Measurements from ENCODE around the gene UNC13B. TPM values are rescaled to one million over a fixed set of nuclear protein-coding genes. Genes with fewer than 3 reads are reported as not detected.

The UNC13B gene
- total RNA-seq, 2 donors from 2014 or later = 20.2 to 29.3 TPM

DNA sequence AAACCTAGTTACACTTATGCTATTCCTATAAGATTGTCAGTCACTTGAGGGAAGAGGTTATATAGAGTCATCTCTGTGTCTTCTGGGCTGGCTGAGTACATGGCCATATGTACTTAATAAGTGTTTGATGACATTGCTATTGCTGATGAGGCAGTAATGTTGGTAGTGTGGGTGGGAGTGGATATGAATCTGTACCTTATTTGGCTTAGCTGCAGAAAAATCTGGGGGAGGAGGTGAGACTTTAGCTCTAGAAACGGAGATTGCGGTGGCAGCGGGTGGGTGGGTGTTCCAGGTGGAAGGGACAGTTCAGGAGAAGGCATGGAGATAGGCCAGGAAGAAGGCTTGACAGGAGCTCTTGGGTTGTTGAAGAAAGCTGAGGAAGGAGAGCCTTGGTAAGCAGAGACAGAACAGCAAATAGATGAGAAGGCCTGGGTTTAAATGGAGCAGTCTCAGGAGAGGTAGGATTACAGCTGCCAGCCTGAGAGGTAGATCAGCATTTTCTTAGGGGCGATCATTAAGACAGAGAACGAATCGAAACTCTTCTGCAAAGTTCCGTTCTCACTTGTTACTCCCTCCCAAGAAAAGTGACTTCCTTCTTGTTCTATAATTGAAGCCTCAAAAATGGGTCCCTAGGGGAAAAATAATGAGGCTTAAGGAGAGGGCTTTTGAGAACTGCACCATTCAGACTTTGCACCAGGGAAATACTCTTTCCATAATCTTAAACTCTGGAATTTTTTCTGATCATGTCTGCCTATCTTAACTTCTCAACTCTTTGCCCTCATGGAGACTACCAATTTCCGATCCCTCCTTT is 160.5 kb downstream of the UNC13B start:
- Histone ChIP-seq H3K4me3 (no peak overlapping the region), H3K4me1 (no peaks in the 10 kb centered on the region), H3K27me3 (no peaks in the 10 kb centered on the region), H3K36me3 (replicated peaks in 1 of 2; ENCODE audit: insufficient read depth in 1 of 2, low read depth in 2 of 2) (no peaks in the 10 kb centered on the region), H3K27ac (no peak overlapping the region), H3K9me3 (no peaks in the 10 kb centered on the region)
- intact Hi-C loops (cut with DNase I) = no loop called here
- no peak for DNase-seq
- WGBS, 2 donors = 82 to 93% methylated on average over 8 of the region's 8 CpGs
- no peak for TF ChIP-seq POLR2A (IDR thresholded peaks at IDR 0.05)
- TF ChIP-seq, protein P1, sequence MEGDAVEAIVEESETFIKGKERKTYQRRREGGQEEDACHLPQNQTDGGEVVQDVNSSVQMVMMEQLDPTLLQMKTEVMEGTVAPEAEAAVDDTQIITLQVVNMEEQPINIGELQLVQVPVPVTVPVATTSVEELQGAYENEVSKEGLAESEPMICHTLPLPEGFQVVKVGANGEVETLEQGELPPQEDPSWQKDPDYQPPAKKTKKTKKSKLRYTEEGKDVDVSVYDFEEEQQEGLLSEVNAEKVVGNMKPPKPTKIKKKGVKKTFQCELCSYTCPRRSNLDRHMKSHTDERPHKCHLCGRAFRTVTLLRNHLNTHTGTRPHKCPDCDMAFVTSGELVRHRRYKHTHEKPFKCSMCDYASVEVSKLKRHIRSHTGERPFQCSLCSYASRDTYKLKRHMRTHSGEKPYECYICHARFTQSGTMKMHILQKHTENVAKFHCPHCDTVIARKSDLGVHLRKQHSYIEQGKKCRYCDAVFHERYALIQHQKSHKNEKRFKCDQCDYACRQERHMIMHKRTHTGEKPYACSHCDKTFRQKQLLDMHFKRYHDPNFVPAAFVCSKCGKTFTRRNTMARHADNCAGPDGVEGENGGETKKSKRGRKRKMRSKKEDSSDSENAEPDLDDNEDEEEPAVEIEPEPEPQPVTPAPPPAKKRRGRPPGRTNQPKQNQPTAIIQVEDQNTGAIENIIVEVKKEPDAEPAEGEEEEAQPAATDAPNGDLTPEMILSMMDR (IDR thresholded peaks at IDR 0.05) = no peak
- no peak for ATAC-seq

DNA sequence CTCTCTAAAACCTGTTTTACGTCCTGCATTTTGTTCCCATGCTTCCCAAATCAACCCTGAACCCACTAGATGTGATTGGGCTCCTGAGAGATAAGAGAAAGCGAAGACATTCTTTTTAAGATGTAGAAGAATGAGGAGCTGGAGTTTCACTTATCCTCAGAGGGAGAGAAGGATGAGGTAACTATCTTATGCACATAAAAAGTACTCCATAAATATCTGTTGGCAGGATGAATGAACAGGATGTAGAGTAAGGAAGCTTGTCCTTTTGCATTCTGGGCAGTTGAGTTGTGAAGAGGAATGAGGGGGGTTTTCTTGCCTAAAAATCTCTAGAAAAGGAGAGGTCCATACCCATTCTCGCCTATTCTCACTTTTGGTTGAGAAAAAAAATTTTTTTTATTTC is 163.2 kb downstream of the UNC13B start:
- Histone ChIP-seq H3K27me3 (no peaks in the 10 kb centered on the region), H3K9me3 (no peaks in the 10 kb centered on the region), H3K4me1 (no peaks in the 10 kb centered on the region), H3K36me3 (replicated peaks in 1 of 2; ENCODE audit: insufficient read depth in 1 of 2, low read depth in 2 of 2) (no peaks in the 10 kb centered on the region), H3K4me3 (no peak overlapping the region), H3K27ac (no peak overlapping the region)
- intact Hi-C loops (cut with DNase I) = no loop called here
- TF ChIP-seq POLR2A (IDR thresholded peaks at IDR 0.05) = no peak
- TF ChIP-seq, protein P1 (IDR thresholded peaks at IDR 0.05) = no peak
- 93 to 94% methylated on average over 3 of the region's 3 CpGs for WGBS, 2 donors
- DNase-seq (no peak), ATAC-seq (no peak)

DNA sequence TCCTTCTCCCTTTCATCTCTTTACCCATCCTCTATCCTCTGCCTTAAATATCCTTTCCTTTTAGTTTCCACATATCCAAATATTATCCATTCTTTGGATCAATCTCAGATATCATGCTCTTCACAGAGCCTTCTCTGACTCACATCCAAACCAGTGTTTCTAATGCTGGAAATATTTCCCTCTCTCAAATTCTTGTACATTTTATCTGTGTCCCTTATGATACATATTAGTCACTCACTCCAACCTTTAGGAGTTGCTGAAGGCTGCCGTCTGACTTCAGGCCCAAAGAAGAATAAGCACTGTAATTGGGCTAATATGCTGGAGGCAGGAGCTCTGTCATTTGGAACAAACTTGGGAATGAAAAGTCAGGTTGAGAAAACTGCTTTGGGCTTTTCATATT is 171.7 kb downstream of the UNC13B start:
- ATAC-seq (no peak), DNase-seq (no peak)
- no peaks in the 10 kb centered on the region for H3K9me3 ChIP-seq
- TF ChIP-seq, protein P1 (IDR thresholded peaks at IDR 0.05) = no peak
- TF ChIP-seq POLR2A (IDR thresholded peaks at IDR 0.05) = no peak
- intact Hi-C loops (cut with DNase I) = no loop called here
- no peaks in the 10 kb centered on the region for H3K27me3 ChIP-seq
- no peak overlapping the region for H3K4me3 ChIP-seq
- no peaks in the 10 kb centered on the region for H3K36me3 ChIP-seq (replicated peaks in 1 of 2; ENCODE audit: insufficient read depth in 1 of 2, low read depth in 2 of 2)
- H3K27ac ChIP-seq = no peak overlapping the region
- WGBS, 2 donors = 93 to 95% methylated on average over 1 of the region's 1 CpG
- H3K4me1 ChIP-seq = no peaks in the 10 kb centered on the region

DNA sequence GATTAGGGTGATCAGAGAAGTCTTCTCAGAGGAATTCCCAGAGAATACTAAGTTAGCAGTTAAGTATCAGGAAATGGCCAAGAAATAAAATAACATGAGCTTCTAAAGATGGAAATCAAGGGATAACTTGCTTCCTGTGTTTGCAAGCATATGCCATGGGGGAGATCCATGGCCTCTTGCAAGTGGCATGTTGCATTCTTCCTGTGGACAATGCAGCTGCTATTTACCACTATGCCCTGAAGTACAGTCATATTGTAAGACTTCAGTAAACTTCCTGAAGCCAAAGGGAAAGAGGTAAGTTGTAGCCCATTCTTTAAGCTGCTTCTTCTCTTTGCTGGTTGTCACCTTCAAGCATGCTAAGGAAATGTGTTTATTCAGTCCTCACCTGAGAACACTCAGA is 173.4 kb downstream of the UNC13B start:
- Histone ChIP-seq H3K4me3 (no peak overlapping the region), H3K27ac (no peak overlapping the region), H3K9me3 (no peaks in the 10 kb centered on the region), H3K36me3 (replicated peaks in 1 of 2; ENCODE audit: insufficient read depth in 1 of 2, low read depth in 2 of 2) (no peaks in the 10 kb centered on the region), H3K4me1 (no peaks in the 10 kb centered on the region), H3K27me3 (no peaks in the 10 kb centered on the region)
- TF ChIP-seq, protein P1 (IDR thresholded peaks at IDR 0.05) = no peak
- TF ChIP-seq POLR2A (IDR thresholded peaks at IDR 0.05) = no peak
- DNase-seq (no peak), ATAC-seq (no peak)
- intact Hi-C loops (cut with DNase I) = no loop called here

DNA sequence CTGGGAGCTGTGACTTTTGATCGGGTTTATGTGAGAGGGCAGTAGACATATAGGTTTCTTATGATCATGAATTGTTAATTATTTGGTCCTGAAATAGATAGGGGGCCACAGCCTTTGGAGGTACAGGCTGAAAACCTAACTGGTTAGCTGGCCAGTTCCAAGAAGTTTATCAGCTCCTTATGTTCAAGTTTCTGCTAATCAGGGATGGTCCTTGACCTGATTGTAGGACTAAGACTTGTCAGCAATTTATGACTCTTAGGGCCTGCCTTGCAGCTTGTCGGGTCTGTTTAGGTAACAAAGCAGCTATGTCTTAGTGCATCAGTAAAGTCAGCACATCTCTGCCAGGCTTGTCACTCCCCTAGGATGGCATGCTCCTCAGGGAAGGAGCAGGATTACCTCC is 176.3 kb downstream of the UNC13B start:
- Histone ChIP-seq H3K9me3 (no peaks in the 10 kb centered on the region), H3K4me1 (peaks cover 11% of the 10 kb centered on the region), H3K36me3 (replicated peaks in 1 of 2; ENCODE audit: insufficient read depth in 1 of 2, low read depth in 2 of 2) (no peaks in the 10 kb centered on the region), H3K4me3 (no peak overlapping the region), H3K27ac (no peak overlapping the region), H3K27me3 (no peaks in the 10 kb centered on the region)
- intact Hi-C loops (cut with DNase I) = no loop called here
- no peak for TF ChIP-seq POLR2A (IDR thresholded peaks at IDR 0.05)
- TF ChIP-seq, protein P1 (IDR thresholded peaks at IDR 0.05) = no peak
- ATAC-seq (no peak), DNase-seq (no peak)
- whole genome bisulfite sequencing, 2 donors = 64 to 75% methylated on average over 2 of the region's 2 CpGs

All from body of pancreas (tissue), 4 donors.